B cell (primary cell): Measurements from ENCODE around the gene DUXB. TPM values are rescaled to one million over a fixed set of nuclear protein-coding genes. Genes with fewer than 3 reads are reported as not detected.

Source experiments
- ATAC-seq: fragments of 200-7000 bp; cut with Tn5 transposase; one replicate; pipeline ENCODE4 v1.10.0; 2021; ENCODE audit warnings: low read depth, mild to moderate bottlenecking, moderate number of reproducible peaks, moderate library complexity
- CTCF ChIA-PET: fragments of 350-600 bp; sonication (Branson Sonifier 250); formaldehyde crosslinking; loops from one replicate; lab custom pipeline; 2021; ENCODE audit warnings: antibody characterized with exemption, inconsistent platforms; lab: Charles Lee
- POLR2A ChIA-PET: fragments of 350-600 bp; sonication (Branson Sonifier 250); formaldehyde crosslinking; loops from one replicate; lab custom pipeline; 2021; ENCODE audit warnings: antibody characterized with exemption; lab: Charles Lee
- DNase-seq: peaks from one replicate; pipeline ENCODE4 v3.0.0; 2013
- H2AFZ ChIP-seq: 2 replicates; pipeline ENCODE4 v1.6.1; 2012; ENCODE audit warnings: mild to moderate bottlenecking, low read depth, low read length; ENCODE audit not compliant: insufficient read depth, poor library complexity, severe bottlenecking
- H3K27ac ChIP-seq, 2 donors: 1 replicate in 1 of 2; 2 replicates in 1 of 2; pipeline ENCODE4 v1.5.1; 2012 to 2013; ENCODE audit warnings: low read length in 2 of 2, mild to moderate bottlenecking in 2 of 2, moderate library complexity in 1 of 2
- H3K27me3 ChIP-seq, 4 experiments: fragments of 200-600 bp in 1 of 4; sonication (generic) in 1 of 4; replicated peaks in 1 of 4; 1 replicate in 2 of 4; 2 replicates in 2 of 4; pipeline versions ENCODE4 v1.6.1 to v1.7.0; 2013 to 2016; ENCODE audit warnings: low read length in 3 of 4, mild to moderate bottlenecking in 2 of 4, mixed read lengths in 1 of 4, moderate library complexity in 1 of 4; ENCODE audit not compliant: insufficient read depth in 4 of 4, control insufficient read depth in 3 of 4; ENCODE audit errors: control extremely low read depth in 1 of 4
- H3K36me3 ChIP-seq, 2 experiments: replicated peaks in 1 of 2; 1 replicate in 1 of 2; 2 replicates in 1 of 2; pipeline versions ENCODE4 v1.6.1 to v1.7.1; 2013; ENCODE audit warnings: low read length in 1 of 2; ENCODE audit not compliant: insufficient read depth in 2 of 2, control insufficient read depth in 1 of 2; ENCODE audit errors: control extremely low read depth in 1 of 2, extremely low read depth in 1 of 2
- H3K4me1 ChIP-seq, 2 donors: fragments of 200-600 bp in 1 of 2; sonication (generic) in 1 of 2; 1 replicate in 1 of 2; 2 replicates in 1 of 2; pipeline versions ENCODE4 v1.5.1 to v1.6.1; 2013 to 2017; ENCODE audit warnings: low read length in 2 of 2; ENCODE audit not compliant: control insufficient read depth in 2 of 2, insufficient read depth in 2 of 2
- H3K4me2 ChIP-seq: replicated peaks from 2 replicates; pipeline ENCODE3; 2012; ENCODE audit warnings: mild to moderate bottlenecking, low read depth, low read length; ENCODE audit not compliant: poor library complexity, severe bottlenecking
- H3K4me3 ChIP-seq, 5 experiments: fragments of 200-600 bp in 1 of 5; sonication (generic) in 1 of 5; 1 replicate in 3 of 5; 2 replicates in 2 of 5; pipeline versions ENCODE4 v1.5.1 to v1.7.0; 2011 to 2016; ENCODE audit warnings: low read length in 4 of 5, mild to moderate bottlenecking in 4 of 5, low read depth in 2 of 5, control low read depth in 1 of 5, moderate library complexity in 1 of 5; ENCODE audit not compliant: insufficient read depth in 1 of 5; ENCODE audit errors: control extremely low read depth in 1 of 5, extremely low read depth in 1 of 5
- H3K79me2 ChIP-seq: fragments of 200-600 bp; sonication (generic); one replicate; pipeline ENCODE4 v1.6.0; 2016; ENCODE audit warnings: low read length; ENCODE audit not compliant: control insufficient read depth, insufficient read depth
- H3K9ac ChIP-seq: fragments of 200-600 bp; sonication (generic); 2 replicates; pipeline ENCODE4 v1.6.1; 2017; ENCODE audit warnings: mild to moderate bottlenecking, low read length, moderate library complexity
- H3K9me3 ChIP-seq, 3 donors: one replicate each; pipeline versions ENCODE4 v1.6.1 to v1.7.1; 2013; ENCODE audit warnings: low read length in 2 of 3; ENCODE audit not compliant: control insufficient read depth in 2 of 3, insufficient read depth in 1 of 3; ENCODE audit errors: control extremely low read depth in 1 of 3
- H4K20me1 ChIP-seq: 2 replicates; pipeline ENCODE4 v1.6.0; 2012; ENCODE audit warnings: mild to moderate bottlenecking, low read length; ENCODE audit not compliant: insufficient read depth, control insufficient read depth, poor library complexity, severe bottlenecking
- H3K27ac Mint-ChIP-seq: one replicate; pipeline ENCODE4 v1.8.0; 2021; ENCODE audit warnings: mixed read lengths
- H3K27me3 Mint-ChIP-seq: one replicate; pipeline ENCODE4 v1.8.0; 2021; ENCODE audit warnings: mixed read lengths
- H3K4me1 Mint-ChIP-seq: one replicate; pipeline ENCODE4 v1.8.0; 2021; ENCODE audit warnings: mixed read lengths
- H3K4me3 Mint-ChIP-seq: one replicate; pipeline ENCODE4 v1.8.0; 2021; ENCODE audit warnings: mixed read lengths
- H3K9me3 Mint-ChIP-seq: one replicate; pipeline ENCODE4 v1.8.0; 2022; ENCODE audit warnings: mixed read lengths; ENCODE audit not compliant: insufficient read depth
- CTCF ChIP-seq: fragments of 200-600 bp; IDR thresholded peaks from one replicate; pipeline ENCODE4 v1.8.0; 2022; ENCODE audit warnings: antibody characterized with exemption, mild to moderate bottlenecking
- EZH2 ChIP-seq: IDR thresholded peaks from 2 replicates; pipeline ENCODE4 v1.6.1; 2012; ENCODE audit warnings: borderline replicate concordance, low read depth, mild to moderate bottlenecking, moderate library complexity, low read length; ENCODE audit not compliant: insufficient read depth, poor library complexity, severe bottlenecking
- WGBS: methylation state at CpG from one replicate; pipeline ENCODE4 v1.1.5; 2013; ENCODE audit warnings: missing lambda C conversion rate; ENCODE audit not compliant: insufficient coverage; 5-methylcytosine and 5-hydroxymethylcytosine counted together
- intact Hi-C: fragments of 100-400 bp; cut with micrococcal nuclease; formaldehyde crosslinking; loops from one replicate; pipeline ENCODE4 v1.10.0; 2022
- polyA plus RNA-seq: library from polyadenylated mRNA; depleted of rRNA; stranded (reverse); fragments of >200 nt; gene quantifications from 2 replicates; pipeline ENCODE4 v1.2.3, GENCODE V29; 2012
- total RNA-seq, 2 donors: library from RNA; stranded (reverse); fragments of 120-200 nt in 1 of 2; gene quantifications; 1 replicate in 1 of 2; 2 replicates in 1 of 2; pipeline versions ENCODE4 v1.2.3 to v1.2.4, GENCODE V29; 2013 to 2022

The DUXB gene
- total and polyA plus RNA-seq, 2 donors (not counting 1 experiment from before 2014, with no cell fraction given), result not detected

DNA sequence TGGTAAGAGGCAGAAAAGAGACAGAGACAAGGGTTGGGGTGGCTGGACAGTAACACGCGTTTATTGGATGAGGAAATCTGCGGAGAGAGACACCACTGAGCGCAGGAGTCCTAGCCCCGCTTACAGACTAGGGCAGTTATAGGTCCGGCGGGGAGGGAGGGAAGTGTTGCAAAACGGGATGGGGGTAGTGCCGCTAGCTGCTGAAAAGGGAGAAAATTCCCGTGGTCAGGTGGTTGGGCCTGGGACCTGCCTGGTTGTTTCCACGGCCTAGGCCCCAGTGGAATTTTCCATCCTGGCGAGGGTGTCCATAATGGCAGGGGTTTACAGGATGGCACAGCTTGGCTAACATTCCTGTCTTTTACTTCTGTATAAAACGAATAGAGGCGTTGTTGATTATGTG, 19.0 kb downstream of the DUXB start:
- Mint-ChIP-seq H3K27me3 (no peaks in the 10 kb centered on the region), H3K4me3 (no peak overlapping the region), H3K4me1 (no peaks in the 10 kb centered on the region), H3K27ac (no peak overlapping the region), H3K9me3 (no peaks in the 10 kb centered on the region)
- H3K9me3 ChIP-seq, result no peaks in the 10 kb centered on the region
- H3K4me3 ChIP-seq, result no peak overlapping the region
- H3K27ac ChIP-seq, result no peak overlapping the region
- ATAC-seq, result no peak
- no peaks in the 10 kb centered on the region for H3K36me3 ChIP-seq
- H2AFZ ChIP-seq, result no peak overlapping the region
- WGBS, result 93% methylated on average over 14 of the region's 14 CpGs
- H3K4me2 ChIP-seq, result no peak overlapping the region
- no peak for DNase-seq
- no peak for TF ChIP-seq EZH2
- no peak for TF ChIP-seq CTCF
- intact Hi-C loops, result no loop called here
- no peaks in the 10 kb centered on the region for H3K27me3 ChIP-seq
- no peaks in the 10 kb centered on the region for H3K4me1 ChIP-seq
- H3K79me2 ChIP-seq, result no peaks in the 10 kb centered on the region
- no peaks in the 10 kb centered on the region for H4K20me1 ChIP-seq
- no peak overlapping the region for H3K9ac ChIP-seq
- POLR2A ChIA-PET, result no interaction called here
- CTCF ChIA-PET, result no interaction called here

DNA sequence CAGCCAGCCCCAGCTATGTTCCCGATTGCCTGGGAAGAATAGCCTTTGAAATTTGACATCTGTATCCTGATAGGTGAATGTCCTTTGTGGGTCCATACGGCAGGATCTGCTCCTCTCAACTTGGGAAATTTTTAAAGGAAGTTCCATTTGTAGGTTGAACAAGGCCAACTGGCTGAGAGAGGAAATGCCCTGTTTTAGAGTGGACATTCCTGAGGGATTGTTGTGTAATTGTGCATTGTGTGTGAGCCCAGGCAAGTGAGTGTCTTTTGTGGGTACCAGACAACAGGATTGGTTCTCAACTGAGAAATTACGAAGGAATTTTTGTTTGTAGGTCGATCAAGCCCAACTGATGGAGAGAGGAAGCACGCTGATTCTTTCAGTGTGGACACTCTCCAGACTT, 21.9 kb downstream of the DUXB start:
- Mint-ChIP-seq H3K27ac (no peak overlapping the region), H3K4me3 (no peak overlapping the region), H3K9me3 (no peaks in the 10 kb centered on the region), H3K27me3 (no peaks in the 10 kb centered on the region), H3K4me1 (no peaks in the 10 kb centered on the region)
- CTCF ChIA-PET, result no interaction called here
- DNase-seq, result no peak
- Histone ChIP-seq H3K27ac (no peak overlapping the region), H2AFZ (no peak overlapping the region), H3K27me3 (no peaks in the 10 kb centered on the region), H3K9ac (no peak overlapping the region), H4K20me1 (no peaks in the 10 kb centered on the region), H3K9me3 (no peaks in the 10 kb centered on the region), H3K36me3 (no peaks in the 10 kb centered on the region), H3K4me1 (no peaks in the 10 kb centered on the region), H3K79me2 (no peaks in the 10 kb centered on the region), H3K4me2 (no peak overlapping the region), H3K4me3 (no peak overlapping the region)
- WGBS, result 100% methylated on average over 5 of the region's 5 CpGs
- POLR2A ChIA-PET, result no interaction called here
- intact Hi-C loops, result no loop called here
- no peak for TF ChIP-seq CTCF
- TF ChIP-seq EZH2, result no peak
- no peak for ATAC-seq
